GM19395 (cell line): ENCODE data around the gene SMO.
A peak's percentile ranks its signal among the peaks of the same experiment; 100 is the strongest.
"Not testable (repeated sequence)": the region's sequence is repeated elsewhere in the genome, so short reads cannot be mapped to it uniquely, and the experiment has no call there.

Experiments used
- ATAC-seq: cut with Tn5 transposase; IDR thresholded peaks from one replicate; pipeline ENCODE4 v1.9.1; 2021; ENCODE audit warnings: mild to moderate bottlenecking, moderate library complexity; ENCODE audit not compliant: unreplicated experiment

Gene SMO

DNA sequence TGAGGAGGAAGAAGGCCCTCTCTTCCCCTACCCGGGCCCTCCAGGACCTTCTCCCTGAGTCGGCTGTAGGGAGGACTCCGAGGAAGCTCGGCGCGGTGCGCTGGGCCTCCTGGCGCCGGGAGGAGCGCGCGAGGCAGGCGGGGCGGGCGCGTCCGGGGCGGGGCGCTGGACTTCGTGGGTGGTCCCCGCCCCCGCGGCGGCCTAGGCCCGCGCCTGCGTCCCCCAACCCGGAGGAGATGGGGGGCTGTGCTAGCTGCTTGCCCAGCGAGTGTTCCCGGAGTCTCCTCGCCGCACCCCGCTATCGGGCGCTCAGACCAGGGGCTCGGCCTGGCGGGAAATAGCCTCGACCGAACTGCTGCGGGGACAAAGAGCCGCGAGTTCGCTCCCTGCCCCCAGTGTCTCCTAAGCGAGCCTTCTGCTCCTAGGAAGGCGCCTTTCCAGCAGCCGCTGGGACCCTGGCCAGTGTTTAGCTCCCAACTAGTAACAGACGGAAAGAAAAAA lies 19.2 kb upstream of the SMO start:
- peak; percentile 37 for ATAC-seq

DNA sequence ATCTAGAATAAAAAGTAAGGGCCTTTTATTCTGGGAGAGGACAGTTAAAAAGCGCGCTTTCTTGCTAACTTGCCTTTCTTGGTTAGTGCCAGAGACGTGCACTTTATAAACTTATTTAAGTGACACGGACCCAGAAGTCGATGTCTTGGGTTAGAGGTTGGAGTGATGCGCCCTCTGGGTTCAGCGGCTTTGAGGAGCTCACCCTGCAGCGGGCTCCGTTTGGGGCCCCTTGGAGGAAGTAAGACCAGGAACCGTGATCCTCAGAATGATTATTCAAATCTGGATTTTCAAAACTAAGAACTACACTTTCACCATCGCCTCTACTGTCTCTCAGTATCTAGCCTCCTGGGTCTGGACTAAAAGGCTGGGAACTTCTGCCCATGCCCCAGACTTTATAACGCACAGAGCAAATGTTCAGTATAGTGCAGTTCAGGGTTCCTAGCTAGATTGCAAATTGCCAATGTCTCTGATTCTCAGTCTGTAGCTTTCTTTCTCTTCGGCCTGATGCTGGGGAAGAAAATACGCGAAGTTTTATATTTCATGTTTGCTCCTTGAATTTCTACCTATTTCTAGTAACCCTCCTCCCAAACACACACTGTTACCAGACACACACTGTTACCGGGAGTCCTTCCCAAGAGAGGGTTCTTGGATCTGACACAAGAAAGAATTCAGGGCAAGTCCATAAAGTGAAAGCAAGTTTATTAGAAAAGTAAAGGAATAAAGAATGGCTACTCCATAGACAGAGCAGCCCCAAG lies 18.6 kb upstream of the SMO start:
- ATAC-seq = peak; percentile 74

DNA sequence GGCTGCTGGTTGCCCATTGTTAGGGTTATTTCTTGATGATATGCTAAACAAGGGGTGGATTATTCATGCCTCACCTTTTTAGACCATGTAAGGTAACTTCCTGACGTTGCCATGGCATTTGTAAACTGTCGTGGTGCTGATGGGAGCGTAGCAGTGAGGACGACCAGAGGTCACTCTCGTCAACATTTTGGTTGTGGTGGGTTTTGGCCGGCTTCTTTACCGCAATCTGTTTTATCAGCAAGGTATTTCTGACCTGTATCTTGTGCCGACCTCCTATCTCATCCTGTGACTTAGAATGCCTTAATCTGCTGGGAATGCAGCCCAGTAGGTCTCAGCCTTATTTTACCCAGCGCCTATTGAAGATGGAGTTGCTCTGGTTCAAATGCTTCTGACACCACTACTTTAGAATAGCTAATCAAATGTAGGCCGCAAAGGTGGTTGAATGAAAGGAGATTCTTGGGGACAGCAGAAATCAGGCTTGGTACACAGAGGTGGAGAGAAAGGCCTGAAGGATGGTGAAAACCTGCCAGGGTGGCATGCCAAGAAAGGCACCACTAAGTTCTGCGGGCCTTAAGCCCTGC lies 17.9 kb upstream of the SMO start:
- ATAC-seq = no peak

DNA sequence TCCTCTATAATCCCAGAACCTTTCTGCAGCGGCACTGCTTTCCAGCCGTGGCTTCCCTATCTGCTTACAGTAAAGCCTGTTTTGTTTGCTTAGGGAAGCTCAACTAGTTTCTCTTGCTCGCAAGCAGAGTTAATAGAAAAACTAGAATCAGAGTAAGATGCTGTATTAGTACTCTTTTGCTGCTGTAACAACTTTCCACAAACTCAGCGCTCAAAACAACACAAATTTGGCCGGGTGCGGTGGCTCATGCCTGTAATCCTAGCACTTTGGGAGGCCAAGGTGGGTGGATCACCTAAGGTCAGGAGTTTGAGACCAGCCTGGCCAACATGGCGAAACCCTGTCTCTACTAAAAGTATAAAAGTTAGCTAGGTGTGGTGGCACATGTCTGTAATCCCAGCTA lies 14.6 kb upstream of the SMO start:
- not testable (repeated sequence) for ATAC-seq

DNA sequence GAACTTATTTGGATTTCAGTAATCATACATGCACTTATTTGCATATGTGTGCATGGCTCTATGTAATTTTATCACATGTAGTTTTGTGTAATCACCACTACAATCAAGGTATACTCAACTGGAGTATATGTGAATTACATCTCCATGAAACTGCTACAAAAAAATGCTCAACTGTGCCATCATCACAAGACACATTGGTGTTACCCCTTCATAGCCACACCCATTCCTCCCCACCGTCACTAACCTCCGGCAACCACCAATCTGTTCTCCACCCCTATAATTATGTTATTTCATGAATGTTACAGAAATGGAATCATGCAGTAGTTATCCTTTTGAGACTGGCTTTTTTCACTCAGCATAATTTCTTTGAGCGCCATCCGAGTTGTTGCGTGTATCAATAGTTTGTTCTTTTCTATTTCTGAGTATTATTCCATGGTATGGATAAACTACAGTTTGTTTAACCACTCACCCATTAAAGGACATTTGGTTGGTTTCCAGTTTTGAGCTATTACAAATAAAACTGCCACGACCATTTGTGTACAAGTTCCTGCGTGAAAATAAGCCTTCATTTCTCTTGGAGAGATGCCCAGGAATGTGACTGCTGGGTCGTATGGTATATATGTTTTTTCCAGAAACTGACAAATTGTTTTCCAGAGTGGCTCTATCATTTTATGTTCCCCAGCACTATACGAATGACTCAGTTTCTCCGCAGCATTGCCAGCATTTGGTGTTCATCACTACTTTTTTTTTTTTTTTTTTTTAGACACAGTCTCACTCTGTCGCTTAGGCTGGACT lies 11.3 kb upstream of the SMO start:
- ATAC-seq = no peak

DNA sequence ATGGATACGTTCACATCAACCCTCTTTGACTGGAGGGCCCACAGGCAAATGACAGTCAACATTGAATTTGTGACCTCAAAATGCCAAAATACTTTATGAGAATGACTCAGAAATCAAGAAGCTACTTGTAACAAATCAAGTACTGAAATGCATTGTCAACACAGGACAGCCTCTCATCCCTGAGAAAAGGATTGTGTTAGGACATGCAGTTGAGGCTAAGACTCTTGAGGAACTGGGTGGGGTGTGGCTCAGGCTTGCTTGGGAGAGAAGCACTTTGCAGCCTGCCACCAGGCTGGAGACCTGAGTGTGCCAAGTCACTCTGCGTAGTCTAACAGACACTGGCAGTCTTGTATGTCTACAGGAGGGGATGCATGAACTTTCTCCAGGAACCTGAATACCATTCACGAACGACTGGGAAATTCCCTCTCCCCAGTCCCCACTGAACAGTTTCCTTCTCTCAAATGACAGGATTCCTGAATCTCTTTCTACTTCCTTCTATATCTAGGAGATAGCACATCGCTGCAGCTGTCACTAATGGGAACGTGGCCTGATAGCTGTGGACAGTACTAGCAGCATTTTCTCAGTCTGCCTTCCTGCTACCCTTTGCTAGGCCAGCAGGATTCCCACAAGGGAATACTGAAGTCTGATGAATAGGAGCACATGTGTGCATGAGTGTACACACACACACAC lies 3.3 kb upstream of the SMO start:
- no peak for ATAC-seq

DNA sequence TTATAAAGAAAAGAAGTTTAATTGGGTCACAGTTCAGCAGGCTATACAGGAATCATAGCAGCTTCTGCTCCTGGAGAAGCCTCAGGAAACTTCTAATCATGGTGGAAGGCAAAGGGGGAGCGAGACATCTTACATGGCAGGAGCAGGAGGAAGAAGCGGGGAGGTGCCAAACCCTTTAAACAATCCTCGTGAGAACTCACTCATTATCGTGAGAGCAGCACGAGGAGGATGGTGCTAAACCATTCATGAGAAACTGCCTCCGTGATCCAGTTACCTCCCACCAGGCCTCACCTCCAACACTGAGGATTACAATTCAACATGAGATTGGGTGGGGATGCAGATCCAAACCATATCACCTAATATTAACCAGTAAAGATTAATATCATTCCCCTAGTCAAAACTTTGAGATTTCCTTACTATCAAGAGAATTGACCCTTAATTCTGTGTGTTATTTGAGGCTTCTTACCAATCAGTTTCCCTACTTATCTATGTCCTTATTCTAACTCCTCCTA lies 1.6 kb upstream of the SMO start:
- ATAC-seq = no peak

DNA sequence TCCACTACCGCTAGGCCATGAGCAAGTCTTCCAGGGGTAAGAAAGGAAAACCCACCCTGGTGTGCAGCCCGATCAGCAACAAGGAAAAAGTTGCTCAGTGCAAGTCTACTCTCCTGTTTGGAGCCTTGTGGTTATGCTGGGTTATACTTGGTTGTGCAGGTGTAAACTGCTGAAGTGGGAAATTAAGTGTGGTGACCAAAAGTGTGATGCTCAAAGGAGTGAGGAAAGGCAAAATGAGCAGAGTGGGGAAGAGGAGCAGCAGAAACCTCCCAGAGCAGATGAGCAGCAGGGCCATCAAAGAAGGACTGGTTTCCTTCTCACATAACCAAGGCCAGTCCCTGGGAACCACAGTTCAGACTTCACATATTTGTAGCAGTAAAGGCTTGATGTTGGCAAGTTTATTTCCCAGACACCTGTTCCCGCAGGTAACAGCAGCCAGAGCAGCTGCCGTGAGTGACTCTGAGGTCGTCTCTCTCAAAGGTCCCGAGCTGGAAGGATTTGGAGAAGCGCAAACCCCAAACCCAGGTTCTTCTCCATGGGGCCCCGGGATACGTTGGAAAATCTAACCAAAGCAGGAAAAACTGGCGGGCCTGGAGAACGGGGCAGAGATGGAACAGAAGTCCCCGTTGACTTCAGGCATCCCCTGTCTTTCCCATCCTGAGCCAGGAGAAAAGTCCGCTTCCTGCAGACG lies 607 bp upstream of the SMO start:
- ATAC-seq = no peak

DNA sequence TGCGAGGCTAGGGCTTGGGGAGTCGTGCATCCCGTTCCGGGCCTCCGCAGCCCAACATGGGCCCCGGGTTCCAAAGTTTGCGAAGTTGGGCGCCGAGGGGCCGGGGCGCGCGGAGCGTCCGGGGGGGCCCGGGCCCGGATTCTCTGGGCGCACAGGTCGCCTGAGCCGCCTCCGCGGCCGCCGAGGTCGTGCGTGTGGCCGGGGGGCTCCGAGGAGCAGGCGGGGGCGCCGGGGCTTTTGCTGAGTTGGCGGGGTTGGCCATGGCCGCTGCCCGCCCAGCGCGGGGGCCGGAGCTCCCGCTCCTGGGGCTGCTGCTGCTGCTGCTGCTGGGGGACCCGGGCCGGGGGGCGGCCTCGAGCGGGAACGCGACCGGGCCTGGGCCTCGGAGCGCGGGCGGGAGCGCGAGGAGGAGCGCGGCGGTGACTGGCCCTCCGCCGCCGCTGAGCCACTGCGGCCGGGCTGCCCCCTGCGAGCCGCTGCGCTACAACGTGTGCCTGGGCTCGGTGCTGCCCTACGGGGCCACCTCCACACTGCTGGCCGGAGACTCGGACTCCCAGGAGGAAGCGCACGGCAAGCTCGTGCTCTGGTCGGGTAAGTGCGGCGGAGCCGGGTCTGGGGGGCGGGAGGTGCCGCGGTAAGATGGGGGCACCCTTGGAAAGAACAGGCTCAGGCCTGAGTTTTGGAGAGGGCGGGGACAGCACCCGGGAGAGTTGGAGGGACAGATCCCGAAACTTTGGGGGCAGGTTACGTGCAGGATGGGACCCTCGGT lies 643 bp downstream of the SMO start:
- ATAC-seq = no peak

DNA sequence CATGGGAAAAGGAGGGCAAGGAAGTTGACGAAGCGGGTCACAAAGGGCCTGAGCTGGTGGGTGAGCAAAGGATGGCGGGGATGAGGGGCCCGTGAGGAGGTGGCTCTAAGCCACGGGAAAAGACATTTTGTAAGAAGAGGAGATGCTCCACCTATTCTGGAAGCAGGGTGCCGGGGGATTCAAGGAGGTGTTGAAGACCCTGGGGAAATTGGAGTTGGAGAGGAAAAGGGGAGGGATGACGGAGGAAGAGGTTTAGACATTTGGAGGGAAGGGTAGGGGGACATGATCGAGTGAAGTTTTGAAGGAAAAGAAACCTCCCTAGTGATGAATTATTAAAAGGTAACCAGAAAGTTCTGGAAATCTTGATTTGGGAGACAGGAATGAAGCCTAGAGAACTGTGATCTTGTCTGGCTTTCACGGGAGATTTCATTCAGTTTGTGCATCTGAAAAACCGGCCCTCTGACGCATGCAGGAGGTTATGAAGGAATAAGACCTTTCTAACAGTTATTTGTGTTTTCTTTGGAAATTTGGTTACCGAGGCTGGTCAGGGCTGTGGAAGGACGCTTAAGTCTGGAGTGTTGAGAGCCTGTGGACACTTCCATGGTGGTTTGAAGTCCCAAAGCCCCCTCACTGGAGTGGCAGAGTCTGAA lies 1.4 kb downstream of the SMO start:
- ATAC-seq = no peak

DNA sequence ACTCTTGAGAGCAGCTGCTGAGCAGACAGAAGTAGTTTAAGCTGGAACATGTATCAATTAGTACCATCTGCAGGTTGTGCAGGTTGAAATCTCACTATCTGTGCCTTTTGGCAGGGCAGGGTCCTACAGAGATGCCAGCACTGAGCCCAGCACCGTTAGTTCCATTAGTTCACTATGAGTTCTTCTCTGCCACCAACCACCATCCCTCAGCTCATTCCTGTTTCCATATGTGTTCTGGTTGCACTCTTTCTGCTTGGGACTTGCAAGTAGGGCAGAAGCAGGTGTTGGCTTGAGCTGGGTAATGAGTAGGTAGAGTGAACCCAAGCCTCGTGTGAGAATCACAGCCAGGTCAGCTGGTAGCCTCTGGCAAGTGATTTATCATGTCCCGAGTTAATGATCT lies 2.8 kb downstream of the SMO start:
- ATAC-seq = no peak

DNA sequence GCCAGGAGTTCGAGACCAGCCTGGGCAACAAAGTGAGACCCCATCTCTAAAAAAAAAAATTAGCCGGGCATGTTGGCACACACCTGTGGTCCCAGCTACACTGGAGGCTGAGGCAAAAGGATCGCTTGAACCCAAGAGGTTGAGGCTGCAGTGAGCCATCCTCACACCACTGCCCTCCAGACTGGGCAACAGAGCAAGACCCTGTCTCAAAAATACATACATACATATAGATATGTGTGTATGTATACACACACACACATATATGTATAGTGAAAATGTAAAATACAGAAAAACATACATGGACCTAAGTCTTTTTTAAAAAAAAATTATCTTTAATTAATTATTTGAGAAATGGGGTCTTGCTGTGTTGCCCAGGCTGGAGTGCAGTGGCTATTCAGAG lies 5.5 kb downstream of the SMO start:
- ATAC-seq = no peak

DNA sequence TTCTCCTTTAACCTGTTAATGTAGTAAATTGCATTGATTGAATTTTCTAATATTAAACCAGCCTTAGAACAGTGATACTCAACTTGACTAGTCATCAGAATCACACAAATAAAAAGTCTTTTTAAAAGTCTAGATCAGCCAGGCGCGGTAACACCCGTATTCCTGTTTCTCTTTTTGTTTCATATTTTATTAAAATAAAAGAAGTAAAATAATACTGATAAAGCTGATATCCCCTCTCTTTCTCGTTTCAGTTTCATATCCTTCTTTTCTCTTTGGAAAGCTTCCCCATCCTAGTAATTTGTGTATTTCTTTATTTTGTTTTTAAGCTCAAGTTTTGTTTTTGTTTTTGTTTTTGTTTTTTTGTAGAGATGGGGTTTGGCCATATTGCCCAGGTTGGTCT lies 9.3 kb downstream of the SMO start:
- no peak for ATAC-seq

DNA sequence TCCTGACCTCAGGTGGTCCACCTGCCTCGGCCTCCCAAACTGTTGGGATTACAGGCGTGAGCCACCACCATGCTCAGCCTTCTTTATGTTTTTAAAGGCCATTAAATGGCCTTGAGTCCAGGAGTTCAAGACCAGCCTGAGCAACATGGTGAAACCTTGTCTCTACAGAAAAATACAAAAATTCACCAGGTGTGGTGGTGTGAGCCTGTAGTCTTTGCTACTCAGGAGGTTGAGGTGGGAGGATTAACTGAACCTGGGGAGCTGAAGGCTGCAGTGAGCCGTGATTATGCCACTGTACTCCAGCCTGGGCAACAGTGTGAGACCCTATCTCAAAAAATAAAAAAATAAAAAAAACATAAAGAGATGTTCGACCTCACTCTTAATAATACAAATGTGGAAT lies 11.0 kb downstream of the SMO start:
- ATAC-seq = no peak

DNA sequence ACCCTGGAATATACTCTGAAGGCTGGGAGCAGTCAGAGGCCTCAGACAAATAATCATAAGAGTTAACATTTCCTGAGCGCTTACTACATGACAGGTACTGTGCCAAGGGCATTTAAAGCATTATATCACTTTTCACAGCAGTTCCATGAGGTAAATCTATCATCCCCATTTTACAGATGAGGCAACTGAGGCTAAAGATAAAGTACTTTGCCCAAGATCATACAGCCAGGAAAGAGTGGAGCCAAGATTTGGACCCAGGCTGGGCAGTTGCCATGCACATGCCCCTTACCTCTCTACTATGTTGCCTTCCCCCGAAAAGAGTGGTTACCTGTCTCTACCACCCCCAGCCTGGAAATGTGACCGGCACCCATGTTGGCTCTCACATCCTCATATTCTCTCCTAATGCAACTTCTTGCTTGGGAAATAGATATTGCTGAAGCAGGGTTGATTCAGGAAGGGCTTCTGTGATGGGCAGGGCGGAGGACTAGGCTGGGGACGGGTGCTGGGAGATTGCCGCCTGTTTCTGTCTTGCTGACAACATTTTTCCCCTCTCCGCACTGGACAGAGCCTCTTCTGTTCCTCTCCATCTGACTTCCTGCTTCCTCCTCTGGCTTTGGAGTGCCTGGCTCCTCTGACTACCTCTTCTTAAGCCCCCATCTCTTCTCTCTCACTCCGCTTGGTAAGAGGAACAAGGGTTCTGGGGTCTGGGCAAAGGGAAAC lies 13.8 kb downstream of the SMO start:
- ATAC-seq = no peak

DNA sequence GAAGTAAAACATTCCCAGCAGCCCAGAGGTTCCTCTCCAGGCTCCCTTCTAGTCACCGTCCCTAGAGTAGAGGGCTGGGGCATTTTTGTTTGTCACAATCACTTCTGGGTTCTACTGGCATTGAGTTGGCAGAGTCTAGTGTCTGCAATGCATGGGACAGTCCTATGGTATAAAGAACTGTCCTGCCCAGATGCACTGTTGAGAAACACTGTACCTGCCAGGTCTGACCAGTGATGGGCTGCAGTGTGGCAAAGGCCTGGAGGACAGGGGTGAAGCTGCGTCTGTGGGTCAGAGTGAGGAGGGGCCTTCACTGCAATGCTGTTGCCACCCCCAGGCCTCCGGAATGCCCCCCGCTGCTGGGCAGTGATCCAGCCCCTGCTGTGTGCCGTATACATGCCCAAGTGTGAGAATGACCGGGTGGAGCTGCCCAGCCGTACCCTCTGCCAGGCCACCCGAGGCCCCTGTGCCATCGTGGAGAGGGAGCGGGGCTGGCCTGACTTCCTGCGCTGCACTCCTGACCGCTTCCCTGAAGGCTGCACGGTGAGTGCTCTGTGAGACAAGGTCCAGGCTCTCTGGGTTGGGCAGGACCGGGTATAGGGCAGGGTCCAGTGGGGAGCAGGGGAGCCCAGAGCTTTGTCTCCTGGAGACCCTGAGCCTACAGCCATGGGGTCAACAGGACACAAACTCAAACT lies 14.8 kb downstream of the SMO start:
- ATAC-seq = no peak

DNA sequence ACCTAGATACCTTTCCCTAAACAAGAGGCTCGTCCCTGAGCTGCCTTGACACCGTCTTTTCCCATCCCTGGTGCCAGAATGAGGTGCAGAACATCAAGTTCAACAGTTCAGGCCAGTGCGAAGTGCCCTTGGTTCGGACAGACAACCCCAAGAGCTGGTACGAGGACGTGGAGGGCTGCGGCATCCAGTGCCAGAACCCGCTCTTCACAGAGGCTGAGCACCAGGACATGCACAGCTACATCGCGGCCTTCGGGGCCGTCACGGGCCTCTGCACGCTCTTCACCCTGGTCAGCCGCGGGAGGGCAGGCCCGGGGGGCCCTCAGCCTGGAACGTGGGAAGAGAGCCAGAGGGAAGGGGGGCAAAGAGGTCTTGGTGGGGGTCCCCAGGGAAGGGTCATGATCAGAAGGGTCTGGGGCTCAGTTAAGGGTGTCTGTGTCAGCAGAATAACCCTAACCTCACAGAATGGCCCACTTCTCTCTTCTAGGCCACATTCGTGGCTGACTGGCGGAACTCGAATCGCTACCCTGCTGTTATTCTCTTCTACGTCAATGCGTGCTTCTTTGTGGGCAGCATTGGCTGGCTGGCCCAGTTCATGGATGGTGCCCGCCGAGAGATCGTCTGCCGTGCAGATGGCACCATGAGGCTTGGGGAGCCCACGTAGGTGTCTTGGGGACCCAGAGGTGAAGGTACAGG lies 16.8 kb downstream of the SMO start:
- ATAC-seq = no peak
